Amygdala (tissue), 56 donors: ENCODE measurements around the gene PIEZO1.

Source experiments
- DNase-seq, 56 donors: peaks; one replicate each; lab custom pipeline; 2025; lab: John Stamatoyannopoulos, UW

The PIEZO1 gene

DNA sequence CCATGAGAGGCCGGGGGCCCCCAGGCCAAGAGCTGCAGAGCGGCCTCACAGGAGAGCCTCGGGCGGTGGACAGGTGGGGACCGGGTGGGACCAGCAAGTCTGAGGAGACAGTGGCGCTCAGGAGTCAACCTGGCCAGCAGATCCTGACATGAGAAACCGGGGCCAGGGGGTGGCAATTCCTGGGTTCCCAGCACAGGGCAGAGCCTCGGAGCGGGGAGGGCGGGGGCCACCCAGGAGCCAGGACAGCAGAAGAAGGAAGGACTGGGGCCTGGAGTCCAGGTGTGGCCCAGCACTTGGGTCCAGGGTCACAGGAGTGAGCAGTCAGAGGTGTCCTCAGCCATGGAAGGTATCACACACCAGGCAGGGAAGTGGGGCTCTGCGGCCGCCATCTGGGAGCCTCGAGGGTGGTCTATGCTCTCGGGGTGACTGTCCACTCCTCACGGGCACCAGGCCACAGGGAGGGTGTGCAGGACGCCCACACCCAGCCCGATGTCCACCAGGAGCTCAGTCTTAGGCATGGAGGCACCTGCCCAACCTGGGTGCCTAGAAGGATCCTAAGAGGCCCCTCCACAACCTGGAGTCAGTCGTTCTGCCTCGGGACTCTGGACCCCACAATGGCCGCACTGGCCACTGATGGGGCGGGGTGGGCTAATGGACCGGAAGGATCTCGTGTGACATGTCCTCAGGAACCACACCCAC is 29.1 kb downstream of the PIEZO1 start:
- DNase-seq, result no peak

DNA sequence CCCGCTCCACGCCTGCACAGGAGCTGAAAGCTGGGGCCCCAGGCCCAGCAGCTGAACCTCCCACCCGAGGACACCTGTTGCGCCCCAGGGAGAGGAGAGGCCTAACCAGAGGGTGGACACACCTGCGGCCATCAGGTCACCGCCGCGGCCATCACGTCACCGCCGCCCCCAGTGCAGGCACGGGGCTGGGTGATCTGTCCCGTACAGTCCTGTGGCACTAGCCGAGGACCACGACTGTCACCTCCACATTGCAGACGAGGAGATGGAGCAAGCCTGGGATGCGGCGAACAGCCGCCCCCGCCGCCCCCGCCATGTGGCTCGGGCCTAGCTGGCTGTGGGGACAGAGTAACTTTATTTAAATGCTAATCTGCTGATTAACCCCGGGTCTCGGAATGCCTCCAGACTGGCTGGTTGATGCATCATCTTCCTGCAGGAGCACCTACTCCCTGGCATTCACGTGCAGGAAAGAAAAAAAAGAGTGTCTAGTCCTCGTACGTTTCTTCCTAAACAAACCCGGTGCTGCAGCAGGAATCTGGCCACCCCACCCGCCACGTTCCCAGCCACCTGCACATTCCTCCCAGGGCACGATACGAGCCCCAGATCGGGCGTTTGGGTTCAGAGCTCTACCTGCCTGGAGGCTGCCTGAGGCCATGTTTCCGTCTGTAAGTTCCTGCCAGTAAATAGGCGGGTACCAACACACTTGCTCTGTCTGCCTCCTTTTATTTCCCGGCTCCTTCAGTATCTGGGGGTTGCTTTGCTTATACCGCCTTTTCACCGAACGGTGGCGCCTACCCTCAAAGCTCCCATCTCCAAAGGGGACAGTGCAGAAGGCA is 29.9 kb downstream of the PIEZO1 start:
- peak in 5 of 56 donors; percentile 3 to 27 (median 14) for DNase-seq

DNA sequence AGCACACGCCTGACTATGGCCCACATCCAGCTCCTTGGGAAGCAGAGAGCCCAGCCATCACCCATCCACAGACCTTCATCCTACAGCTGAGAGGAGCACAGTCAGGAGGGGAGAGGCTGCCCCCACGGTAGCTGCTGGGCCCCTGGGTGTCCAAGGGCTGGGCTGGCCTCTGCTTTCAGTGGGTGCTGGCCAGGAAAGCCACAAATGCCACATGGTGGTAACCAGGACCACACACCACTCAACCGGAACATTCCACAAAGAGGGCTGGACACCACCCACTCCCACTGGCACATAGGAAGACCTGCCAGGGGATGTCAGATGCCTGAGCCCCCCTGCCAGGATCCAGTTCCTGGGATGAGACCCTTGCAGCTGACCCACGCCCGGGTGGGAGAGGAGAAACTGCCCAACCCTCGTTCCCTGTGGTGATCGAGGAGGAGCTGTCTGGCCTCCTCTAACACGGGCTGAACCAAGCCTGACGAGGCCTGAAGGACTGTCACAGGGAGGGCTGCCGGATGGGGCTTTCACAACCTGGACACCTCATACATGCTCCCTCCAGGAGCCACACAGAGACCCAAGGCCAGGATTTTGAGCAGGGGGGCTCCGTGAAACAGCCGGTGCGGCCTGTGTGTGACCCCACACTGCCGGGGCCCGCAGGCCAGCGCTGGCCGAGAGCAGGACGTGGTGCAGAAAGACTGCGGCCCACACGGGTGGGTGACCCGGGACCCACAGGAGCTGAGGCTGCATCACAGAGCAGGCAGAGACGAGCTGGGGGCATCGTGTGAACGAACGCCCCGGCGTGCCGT is 30.7 kb downstream of the PIEZO1 start:
- DNase-seq, result no peak

DNA sequence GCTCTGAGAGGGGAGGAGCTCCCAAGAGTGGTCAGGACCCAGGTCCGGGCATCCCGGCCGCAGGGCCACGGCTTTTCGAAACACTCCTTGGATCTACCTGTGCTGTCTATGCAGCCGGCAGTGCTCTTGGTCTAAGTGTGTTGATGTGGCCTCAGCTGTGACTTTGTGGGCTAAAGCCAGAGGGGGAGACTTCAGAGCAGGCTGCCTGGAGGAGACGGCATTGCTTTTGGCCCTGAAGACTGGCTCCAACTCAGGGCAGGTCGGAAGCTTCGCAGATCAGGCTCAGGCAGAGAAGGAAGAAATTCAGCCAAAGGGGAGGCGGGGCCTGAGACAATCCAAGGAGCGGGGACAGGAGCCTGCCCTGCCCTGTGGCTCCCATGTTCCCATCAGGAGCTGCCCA is 31.4 kb downstream of the PIEZO1 start:
- DNase-seq, result no peak

DNA sequence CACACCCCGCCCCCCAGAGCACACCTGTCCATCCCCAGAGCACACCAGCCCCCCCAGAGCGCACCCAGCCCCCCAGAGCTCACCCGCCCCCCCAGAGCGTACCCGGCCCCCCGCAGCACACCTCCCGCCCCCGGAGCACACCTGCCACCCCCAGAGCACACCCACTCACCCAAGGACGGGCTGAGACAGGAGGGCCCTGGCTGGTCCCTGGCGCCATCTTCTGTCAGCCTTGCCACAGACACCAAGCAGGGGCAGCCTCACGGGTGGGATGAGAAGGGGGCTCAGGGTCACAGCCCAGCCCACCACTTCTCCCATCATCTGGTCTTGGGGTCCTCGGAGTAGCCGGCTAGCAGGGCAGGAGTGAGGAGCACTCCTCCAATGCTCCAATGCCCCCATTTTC is 31.8 kb downstream of the PIEZO1 start:
- DNase-seq, result no peak

DNA sequence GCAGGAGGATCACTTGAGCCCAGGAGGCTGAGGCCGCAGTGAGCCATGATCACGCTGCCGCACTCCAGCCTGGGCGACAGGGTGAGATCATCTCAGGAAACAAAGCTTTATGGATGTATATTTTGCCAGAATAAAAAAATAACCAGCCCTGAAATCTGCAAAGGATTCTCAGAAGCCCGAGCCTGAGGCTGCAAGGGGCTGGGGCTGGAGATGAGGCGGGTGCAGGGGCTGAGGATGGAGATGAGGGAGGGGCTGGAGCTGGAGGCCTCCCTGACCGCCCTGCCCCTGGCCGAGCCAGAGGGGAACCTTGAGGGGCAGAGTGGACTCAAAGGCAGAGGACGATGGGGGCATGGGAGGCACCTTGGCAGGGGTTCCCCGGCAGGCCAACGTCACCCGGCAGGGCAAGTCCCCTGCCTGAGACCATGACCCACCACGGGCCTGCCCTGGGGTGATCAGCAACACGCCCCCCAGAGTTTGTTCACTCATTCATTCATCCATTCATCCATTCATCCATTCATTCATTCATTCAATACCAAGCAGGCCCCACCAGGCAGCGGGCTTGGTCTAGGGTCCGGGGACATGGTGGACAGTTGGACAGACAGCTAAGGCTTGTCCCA is 32.5 kb downstream of the PIEZO1 start:
- DNase-seq, result no peak

DNA sequence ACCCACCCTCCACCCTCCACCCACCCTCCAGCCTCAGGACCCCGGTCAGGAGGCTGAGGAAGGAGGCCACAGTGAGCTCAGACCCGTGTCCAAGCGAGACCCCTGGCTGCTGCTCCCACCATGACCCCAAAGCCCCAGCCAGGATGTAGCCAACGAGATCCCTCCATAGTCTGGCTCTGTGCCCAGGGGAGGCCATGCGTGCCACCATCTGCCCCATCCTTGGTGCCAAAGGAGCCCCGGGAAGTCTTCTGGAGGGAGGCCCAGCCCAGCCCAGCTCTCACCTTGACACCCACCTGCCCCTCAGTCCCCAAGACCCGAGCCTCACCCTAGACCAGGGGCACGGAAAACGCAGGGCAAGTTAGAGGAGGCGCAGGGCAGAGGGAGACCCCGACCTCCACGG is 34.2 kb downstream of the PIEZO1 start:
- DNase-seq, result no peak

DNA sequence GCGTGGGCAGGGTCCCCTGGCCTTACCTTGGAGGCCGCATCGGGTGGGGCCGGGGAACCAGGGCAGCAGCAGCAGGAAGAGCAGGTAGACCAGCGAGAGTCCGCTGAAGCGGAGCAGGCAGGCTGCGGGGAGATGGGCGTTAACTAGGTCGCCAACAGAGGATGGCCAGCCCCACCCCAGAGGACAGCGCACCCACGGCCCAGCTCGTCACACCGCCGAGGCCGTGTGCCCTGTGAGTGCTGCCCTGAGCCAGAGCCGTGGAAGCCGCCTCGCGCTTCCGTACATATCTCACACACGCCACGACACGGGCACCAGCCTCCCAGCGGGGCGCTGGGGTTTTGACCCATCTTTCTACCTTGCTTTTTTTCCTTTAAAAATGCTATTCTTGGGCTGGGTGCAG is 35.7 kb downstream of the PIEZO1 start:
- no peak for DNase-seq

DNA sequence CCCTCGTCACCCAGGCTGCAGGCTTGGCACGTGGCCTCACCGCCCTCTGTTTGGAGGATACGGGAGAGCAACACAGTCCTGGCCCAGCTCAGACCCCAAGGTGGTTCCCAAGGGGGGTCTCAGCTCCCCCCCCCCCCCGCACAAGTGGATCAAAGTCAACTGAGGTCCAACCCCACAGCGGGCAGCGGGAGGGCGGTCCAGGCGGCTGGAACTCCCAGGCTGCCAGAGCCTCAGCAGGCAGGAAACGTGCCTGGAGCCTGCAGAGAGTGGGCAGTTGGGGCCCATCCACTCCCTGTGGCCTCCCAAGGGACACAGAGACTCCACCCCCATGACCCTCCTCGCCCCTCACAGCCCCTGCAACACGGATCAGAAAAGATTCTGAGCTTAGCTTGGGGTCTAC is 36.7 kb downstream of the PIEZO1 start:
- no peak for DNase-seq

DNA sequence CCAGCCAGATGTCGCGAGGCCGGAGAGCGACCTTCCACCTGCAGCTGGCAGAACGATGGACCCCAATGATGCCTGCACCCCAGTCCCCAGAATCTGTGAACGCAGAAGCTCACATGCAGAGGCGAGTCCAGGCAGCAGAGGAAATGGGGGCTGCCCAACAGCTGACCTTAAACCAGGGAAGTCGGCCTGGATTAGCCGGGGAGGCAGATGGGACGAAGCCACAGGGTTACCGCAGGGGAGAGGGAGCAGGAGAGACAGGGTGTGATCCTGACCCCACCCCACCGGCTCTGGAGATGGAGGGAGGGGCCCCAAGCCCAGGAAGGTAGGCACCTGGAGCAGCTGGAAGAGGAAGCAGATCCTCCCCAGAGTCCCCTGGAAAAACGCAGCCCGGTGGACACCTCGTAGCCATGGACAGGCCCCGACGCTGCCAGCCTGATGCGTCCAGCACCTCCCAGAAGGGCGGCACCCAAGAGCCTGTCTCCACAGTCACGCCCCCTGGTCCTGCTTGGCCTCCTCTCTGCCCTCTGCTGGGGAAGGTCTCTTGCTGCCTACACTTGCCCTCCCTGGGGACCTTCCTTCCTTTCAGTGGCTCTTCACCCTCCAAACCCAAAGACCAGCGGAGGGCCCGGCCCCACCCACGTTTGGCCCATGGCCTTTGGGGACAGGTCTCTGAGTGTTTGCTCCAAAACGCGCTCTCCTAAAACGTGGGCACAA is 37.3 kb downstream of the PIEZO1 start:
- DNase-seq, result no peak

DNA sequence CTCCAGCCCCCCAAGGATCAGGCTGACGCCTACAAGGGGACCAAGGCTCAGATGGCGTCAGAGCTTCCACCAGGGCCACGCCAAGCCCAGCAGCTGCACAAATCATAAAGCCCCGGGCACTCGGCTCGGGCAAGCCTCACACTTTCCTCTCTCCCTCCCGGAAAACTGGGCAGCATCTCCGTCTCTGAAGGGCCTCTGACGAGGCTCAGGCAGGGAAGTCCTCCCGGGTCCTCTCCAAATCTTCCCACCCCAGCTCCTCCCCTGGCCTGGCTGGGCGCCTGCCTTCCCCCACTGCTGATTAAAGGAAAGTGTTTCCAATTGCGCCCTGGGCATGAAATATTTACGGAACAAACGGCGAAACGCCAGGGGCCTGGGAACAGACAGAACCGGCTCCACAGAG is 38.5 kb downstream of the PIEZO1 start:
- DNase-seq, result peak in 4 of 56 donors; percentile 14 to 51 (median 19)

DNA sequence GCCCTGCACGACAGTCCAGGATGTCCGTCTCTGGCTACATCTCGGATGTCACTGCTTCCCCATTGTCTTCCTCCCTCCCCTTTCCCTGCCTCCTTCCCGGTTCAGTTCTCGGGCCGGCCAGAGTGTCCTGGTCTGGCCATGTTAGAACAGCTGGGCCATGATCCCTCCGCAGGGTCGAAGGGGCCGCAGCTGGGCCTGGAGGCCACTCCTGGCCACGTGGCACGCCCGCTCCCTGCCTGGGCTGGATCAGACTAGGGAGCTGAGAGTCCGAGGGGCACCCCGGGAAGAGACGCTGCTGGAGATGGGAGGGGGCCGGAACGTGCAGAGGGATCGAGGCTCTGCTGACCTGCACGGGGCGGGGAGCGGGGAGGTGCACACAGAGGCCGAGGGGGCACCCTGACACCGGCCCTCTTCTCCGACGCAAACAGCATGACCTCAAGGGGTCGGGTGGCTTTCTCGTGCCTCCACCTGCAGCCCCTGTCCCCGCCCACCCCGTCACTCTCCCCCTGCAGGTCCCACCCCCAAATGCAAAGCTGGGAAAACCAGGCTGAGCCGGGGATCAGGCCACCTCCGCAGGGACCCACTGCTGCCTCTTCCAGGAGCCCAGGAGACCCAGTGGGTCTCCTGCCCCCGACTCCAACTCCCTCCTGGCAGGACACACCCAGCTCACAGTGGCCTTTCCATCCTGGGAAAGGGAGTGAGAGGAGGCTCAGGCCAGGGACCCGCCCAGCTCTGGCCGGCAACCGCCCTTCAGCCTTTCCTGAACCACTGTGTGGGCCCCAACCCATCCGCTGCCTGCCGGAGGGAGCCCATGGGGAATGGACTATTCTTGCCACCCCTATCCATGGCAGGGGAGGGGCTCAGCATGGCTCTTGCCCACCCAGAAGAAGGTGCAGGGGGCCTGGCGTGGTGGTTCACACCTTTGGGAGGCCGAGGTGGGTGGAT is 40.2 kb downstream of the PIEZO1 start:
- DNase-seq, result no peak

DNA sequence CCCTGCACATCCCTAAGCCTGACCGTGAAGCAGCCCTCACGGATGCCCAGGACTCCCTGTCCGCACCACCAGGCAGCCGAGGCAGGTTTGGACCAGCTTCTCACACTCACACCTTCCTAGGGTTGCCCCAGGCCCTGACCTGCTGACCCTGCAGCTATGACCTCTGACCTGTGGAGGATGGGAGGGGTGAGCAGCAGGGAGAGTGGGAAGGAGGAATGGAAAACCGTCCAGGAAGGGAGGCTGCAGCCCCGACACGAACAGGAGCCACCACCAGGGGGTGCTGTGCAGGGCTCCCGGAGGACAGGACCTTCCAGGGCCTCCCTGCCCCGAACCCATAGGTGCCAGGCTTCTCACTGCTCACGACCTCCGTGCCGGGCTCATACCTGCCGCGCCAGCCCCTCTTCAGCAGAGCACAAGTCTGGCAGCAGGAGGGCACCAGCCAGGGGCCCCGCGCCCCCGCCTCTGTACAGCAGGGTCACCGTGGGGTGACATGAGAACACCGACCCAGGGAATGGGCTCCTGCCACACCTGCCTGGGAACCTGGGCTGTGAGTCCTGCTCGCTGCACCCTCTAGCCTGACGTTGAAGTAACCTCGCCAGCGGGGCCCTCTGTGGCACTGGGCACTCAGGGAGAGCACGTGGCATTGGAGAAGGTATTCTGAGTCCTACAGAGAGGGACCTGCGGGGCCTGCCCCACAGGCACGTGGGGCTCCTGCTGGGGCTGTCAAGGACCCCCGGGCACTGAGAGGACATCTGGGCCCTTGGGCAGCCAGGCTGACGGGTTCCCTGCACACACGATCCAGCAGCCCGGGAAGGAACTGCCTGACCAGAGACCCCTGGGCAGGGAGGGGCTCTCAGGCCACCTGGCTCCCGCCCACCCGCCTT is 41.1 kb downstream of the PIEZO1 start:
- DNase-seq, result peak in 48 of 56 donors; percentile 3 to 82 (median 32)

DNA sequence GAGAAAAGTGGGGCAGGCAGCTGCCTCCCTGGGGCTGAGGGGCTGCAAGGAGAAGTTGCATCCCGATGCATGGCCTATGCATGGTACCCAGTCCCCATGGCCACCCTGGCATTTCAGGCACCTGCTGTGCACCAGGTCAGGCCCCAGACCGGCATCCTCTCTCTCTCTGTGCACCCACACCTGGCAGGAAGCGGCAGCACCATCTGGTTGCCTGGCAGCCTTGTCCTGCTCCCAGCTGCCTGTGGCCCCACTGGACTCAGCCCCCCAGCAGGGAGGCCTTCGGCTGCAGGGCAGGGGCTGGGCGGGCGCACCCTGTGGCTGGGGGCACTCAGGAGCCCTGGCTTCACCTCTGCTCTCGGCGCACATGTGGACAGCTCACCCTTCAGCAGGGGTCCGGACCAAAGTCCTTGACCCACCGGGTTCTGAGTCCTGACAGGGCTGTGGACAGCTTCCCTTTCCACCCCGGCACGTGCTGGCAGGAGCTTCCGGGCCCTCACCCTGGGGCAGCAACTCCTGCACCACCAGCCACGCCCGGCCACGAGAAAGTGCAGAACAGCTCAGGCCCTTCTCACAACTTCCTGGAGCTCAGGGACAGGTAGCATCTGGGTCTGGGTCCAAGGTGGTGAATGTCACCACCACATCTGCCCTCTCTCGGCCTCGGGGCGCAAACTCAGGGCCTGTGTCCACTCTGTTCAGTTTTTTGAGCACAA is 42.0 kb downstream of the PIEZO1 start:
- DNase-seq, result no peak

DNA sequence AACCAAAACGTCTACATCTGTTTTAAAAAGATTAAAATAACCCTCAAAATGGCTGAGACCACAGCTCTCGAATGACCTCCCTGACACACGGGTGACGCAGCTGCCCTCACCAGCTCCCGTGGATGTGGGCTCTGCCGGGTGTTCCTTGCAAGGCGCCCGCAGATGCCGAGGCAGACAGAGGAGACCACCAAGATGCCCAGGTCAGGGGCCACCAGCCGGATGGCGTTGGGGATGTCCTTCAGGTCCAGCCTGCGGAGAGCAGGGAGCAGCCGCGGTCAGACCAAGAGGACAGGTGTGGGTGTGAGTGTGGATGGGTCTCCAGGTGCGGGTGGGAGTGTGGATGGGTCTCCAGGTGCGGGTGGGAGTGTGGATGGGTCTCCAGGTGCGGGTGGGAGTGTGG is 43.7 kb downstream of the PIEZO1 start:
- no peak for DNase-seq

DNA sequence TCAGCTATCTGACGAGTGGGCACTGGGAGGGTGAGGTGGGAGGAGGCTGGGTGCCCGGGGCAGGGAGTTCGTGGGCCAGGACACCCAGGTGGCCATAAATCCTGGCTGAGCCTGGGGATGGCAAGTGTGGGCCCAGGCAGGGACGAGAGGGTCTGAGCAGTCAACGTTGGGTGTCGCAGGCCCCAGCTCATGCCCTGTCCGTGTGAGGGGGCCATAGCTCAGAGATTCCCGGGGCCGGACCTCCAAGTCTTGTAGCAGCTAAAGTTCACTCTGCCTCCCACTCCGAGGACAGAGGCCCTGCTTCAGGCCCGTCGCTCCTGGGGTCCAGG is 44.3 kb downstream of the PIEZO1 start:
- no peak for DNase-seq

DNA sequence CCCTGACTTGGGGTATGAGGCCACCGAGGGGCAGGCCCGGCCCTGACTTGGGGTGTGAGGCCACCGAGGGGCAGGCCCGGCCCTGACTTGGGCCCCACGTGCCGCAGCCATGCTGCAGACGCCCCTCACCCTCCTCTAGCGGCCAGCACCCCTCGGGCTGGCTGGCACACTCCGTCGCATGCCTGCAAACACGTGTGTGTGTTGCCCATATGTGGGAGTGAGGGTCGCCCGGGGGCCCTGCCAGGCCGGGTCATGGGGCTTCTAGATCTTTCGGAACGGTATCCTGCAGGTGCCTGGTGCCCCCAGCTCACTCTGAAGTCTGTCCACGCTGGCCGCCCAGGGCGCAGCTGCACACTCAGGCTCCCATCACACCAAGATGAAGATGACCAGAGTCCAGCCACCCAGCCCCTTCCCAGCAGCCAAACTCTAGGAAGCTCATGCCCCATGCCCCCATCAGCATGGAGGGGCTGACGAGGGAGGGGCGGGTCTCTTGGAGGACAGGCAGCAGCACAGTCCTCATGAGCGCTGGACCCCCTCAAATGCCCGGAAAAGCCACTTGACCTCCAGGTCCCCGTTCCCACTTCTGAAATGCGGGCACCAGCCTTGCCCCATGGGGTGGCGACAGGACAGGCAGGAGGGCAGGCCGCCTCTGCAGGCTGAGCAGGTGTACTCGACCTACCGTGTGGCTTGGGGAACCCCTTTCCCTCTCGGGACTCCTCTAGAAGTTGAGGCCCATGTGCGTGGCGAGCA is 44.9 kb downstream of the PIEZO1 start:
- no peak for DNase-seq
